GM12891 (cell line): Measurements from ENCODE around the gene AFDN.

Experiments
- POLR2A ChIP-seq: IDR thresholded peaks from 2 replicates; pipeline ENCODE4 v1.6.1; 2011; ENCODE audit warnings: low read depth, low read length, control low read depth
- POLR2AphosphoS5 ChIP-seq: IDR thresholded peaks from 2 replicates; pipeline ENCODE4 v1.6.1; 2011; ENCODE audit warnings: low read depth, low read length, control low read depth
- POU2F2 ChIP-seq: IDR thresholded peaks from 2 replicates; pipeline ENCODE4 v1.6.1; 2011; ENCODE audit warnings: low read depth, mild to moderate bottlenecking, control low read depth, low read length, moderate library complexity
- TAF1 ChIP-seq: IDR thresholded peaks from 2 replicates; pipeline ENCODE4 v1.6.1; 2011; ENCODE audit warnings: low read depth, low read length, control low read depth

DNA sequence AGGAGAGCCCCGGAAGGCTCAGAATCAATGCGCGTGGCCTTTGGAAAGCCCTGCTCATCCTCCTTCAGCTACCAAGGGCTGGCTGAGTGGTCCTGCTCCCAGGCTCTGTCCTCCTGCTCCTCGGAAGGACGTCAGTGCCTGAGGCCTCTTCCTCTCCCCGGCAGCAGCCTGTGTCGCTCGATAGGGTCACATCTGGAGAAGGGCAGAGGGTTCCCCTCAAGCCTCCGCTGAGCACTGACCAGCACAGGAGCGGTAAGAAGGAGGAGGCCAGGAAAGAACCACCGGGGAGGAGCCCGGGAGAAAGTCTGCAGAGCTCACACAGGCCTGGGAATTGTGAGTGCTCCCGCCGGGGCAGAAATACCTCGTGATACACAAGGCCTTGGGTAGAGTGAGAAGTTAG is 192.0 kb downstream of the AFDN start:
- TF ChIP-seq POLR2AphosphoS5 (no peak), TAF1 (no peak), POLR2A (no peak), POU2F2 (no peak)
